ENCODE measurements around the gene ECHS1. TPM values are rescaled to one million over a fixed set of nuclear protein-coding genes. Genes with fewer than 3 reads are reported as not detected.
A peak's percentile ranks its signal among the peaks of the same experiment; 100 is the strongest.
"Not testable (repeated sequence)": the region's sequence is repeated elsewhere in the genome, so short reads cannot be mapped to it uniquely, and the experiment has no call there.

The ECHS1 gene
- polyA plus RNA-seq, 3 donors, result 34.6 to 102 (median 85.1) TPM

GRCh38 chr10:133320852-133321422 is 52.2 kb downstream of the ECHS1 start:
- Histone ChIP-seq H3K9me3 (replicated peaks in 1 of 2; ENCODE audit: control insufficient read depth in 1 of 2, insufficient read depth in 1 of 2, low read length in 2 of 2) (peaks cover 8 to 14% of the 10 kb centered on the region in 2 donors), H3K27me3 (ENCODE audit: control insufficient read depth in 2 of 2, insufficient read depth in 2 of 2, low read length in 2 of 2) (peaks cover 7 to 27% of the 10 kb centered on the region in 2 donors), H3K4me1 (ENCODE audit: control insufficient read depth in 1 of 2, insufficient read depth in 2 of 2, low read length in 2 of 2) (peaks cover 6 to 18% of the 10 kb centered on the region in 2 donors)
- 89% methylated on average over 6 of the region's 6 CpGs for WGBS (ENCODE audit: insufficient coverage)
- H3K27ac ChIP-seq (ENCODE audit: low read depth in 1 of 2, low read length in 2 of 2); H3K4me3 Mint-ChIP-seq; H3K9ac ChIP-seq (ENCODE audit: insufficient read depth, low read length, poor library complexity, severe bottlenecking); H3K4me2 ChIP-seq (replicated peaks; ENCODE audit: extremely low read depth, low read length, poor library complexity, severe bottlenecking); H3K36me3 ChIP-seq (replicated peaks in 1 of 2; ENCODE audit: control insufficient read depth in 1 of 2, insufficient read depth in 2 of 2, low read length in 2 of 2); H2AFZ ChIP-seq (ENCODE audit: insufficient read depth, low read depth, low read length, poor library complexity, severe bottlenecking); H3K4me3 ChIP-seq (replicated peaks in 1 of 3; ENCODE audit: low read depth in 2 of 3, low read length in 3 of 3); H3K79me2 ChIP-seq (ENCODE audit: insufficient read depth, low read length); H4K20me1 ChIP-seq (ENCODE audit: insufficient read depth, low read length); H3K4me1 Mint-ChIP-seq; H3K36me3 Mint-ChIP-seq; DNase-seq; H3K27ac Mint-ChIP-seq: not testable (repeated sequence)
- Mint-ChIP-seq H3K27me3 (ENCODE audit: low read depth in 3 of 3) (peaks cover 19 to 49% (median 35%) of the 10 kb centered on the region in 3 donors), H3K9me3 (peaks cover 0 to 23% (median 17%) of the 10 kb centered on the region in 7 donors)
- intact Hi-C loops (cut with micrococcal nuclease), result loop anchor here in 1 of 2 donors (10.0 kb wide), 3 partner anchors 176 to 356 kb away; partner anchors contain the start of gene CYP2E1

GRCh38 chr10:133318494-133319127 is 54.5 kb downstream of the ECHS1 start:
- H3K4me2 ChIP-seq (replicated peaks; ENCODE audit: extremely low read depth, low read length, poor library complexity, severe bottlenecking), result peak overlapping the region; percentile 74
- H2AFZ ChIP-seq (ENCODE audit: insufficient read depth, low read depth, low read length, poor library complexity, severe bottlenecking), result peak overlapping the region; percentile 73
- H3K9me3 ChIP-seq (replicated peaks in 1 of 2; ENCODE audit: control insufficient read depth in 1 of 2, insufficient read depth in 1 of 2, low read length in 2 of 2), result peaks cover 6 to 8% of the 10 kb centered on the region in 2 donors
- Mint-ChIP-seq H3K36me3 (peaks cover 4 to 5% of the 10 kb centered on the region in 2 donors), H3K4me1 (peaks cover 9% of the 10 kb centered on the region), H3K27me3 (ENCODE audit: low read depth in 3 of 3) (peaks cover 20 to 33% (median 28%) of the 10 kb centered on the region in 3 donors), H3K27ac (peak overlapping the region in 1 of 7 donors; percentile 63), H3K9me3 (peaks cover 0 to 26% (median 16%) of the 10 kb centered on the region in 7 donors), H3K4me3 (peak overlapping the region; percentile 71 to 83)
- DNase-seq, result peak; percentile 61 to 70 (median 68)
- no peak overlapping the region for H3K27ac ChIP-seq (ENCODE audit: low read depth in 1 of 2, low read length in 2 of 2)
- peak overlapping the region; percentile 36 for H3K9ac ChIP-seq (ENCODE audit: insufficient read depth, low read length, poor library complexity, severe bottlenecking)
- peaks cover 0 to 13% of the 10 kb centered on the region in 2 donors for H3K27me3 ChIP-seq (ENCODE audit: control insufficient read depth in 2 of 2, insufficient read depth in 2 of 2, low read length in 2 of 2)
- no peaks in the 10 kb centered on the region for H3K36me3 ChIP-seq (replicated peaks in 1 of 2; ENCODE audit: control insufficient read depth in 1 of 2, insufficient read depth in 2 of 2, low read length in 2 of 2)
- H3K4me1 ChIP-seq (ENCODE audit: control insufficient read depth in 1 of 2, insufficient read depth in 2 of 2, low read length in 2 of 2), result peaks cover 6 to 7% of the 10 kb centered on the region in 2 donors
- TF ChIP-seq CTCF (IDR thresholded peaks at IDR 0.05), result peak; percentile 94
- intact Hi-C loops (cut with micrococcal nuclease), result loop anchor here in 1 of 2 donors (5.0 kb wide), 2 partner anchors 176 to 376 kb away; partner anchors contain the start of gene CFAP46
- peak overlapping the region in 2 of 3 experiments; percentile 10 to 56 for H3K4me3 ChIP-seq (replicated peaks in 1 of 3; ENCODE audit: low read depth in 2 of 3, low read length in 3 of 3)
- WGBS (ENCODE audit: insufficient coverage), result 10% methylated on average over 39 of the region's 51 CpGs
- no peaks in the 10 kb centered on the region for H3K79me2 ChIP-seq (ENCODE audit: insufficient read depth, low read length)
- H4K20me1 ChIP-seq (ENCODE audit: insufficient read depth, low read length), result no peaks in the 10 kb centered on the region

All from CD14-positive monocyte (primary cell).